MM.1S (cell line): ENCODE measurements around the gene DIAPH3.

Experiments used
- CTCF ChIP-seq: fragments of 300-600 bp; sonication (generic); IDR thresholded peaks from 2 replicates; pipeline ENCODE4 v1.5.1; 2016; ENCODE audit warnings: antibody characterized with exemption, low read length, mixed read lengths
- EZH2 ChIP-seq: fragments of 300-600 bp; sonication (generic); optimal IDR thresholded peaks from 2 replicates; pipeline ENCODE3; 2017; ENCODE audit warnings: low read depth, mild to moderate bottlenecking, antibody characterized with exemption, low read length, mixed read lengths
- EZH2phosphoT487 ChIP-seq: fragments of 300-600 bp; sonication (generic); IDR thresholded peaks from 2 replicates; pipeline ENCODE4 v1.6.1; 2018; ENCODE audit warnings: antibody characterized with exemption, low read length

DNA sequence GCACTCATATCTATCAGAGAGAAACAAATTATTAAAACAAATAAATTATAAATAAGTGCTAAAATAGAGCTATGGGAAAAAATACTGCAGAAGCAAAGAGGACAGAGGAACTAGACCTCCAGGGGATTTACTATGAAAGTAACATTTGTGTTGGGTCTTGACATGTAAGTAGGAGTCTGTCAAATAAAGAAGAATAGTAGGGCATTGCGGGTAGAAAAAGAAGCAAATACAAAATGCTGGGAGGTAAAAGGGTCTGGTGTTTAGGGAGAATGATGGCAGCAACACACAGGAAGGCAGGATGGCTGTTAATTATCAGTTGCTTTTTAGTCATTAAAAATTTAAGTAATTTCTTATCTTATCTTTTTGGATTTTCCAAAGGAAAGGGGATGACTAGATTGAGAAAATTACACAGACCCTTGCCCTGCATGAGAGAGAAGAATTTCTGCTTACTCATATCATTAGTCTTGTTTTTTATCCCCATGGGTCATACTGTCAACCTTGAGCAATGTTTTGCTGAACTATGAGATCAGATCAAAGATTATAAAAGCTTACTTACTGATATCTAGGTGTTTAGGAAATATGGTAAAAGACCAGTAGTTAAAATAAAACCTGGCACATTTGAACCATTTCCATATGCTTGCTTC lies 472.7 kb downstream of the DIAPH3 start:
- TF ChIP-seq CTCF = no peak
- no peak for TF ChIP-seq EZH2
- no peak for TF ChIP-seq EZH2phosphoT487
